HT1080 (cell line): Measurements from ENCODE around the gene SLC34A3. TPM values are rescaled to one million over a fixed set of nuclear protein-coding genes. Genes with fewer than 3 reads are reported as not detected.

Experiments used
- DNase-seq: peaks from one replicate; pipeline ENCODE4 v3.0.0-alpha.2; 2015; ENCODE audit warnings: low read depth
- polyA plus RNA-seq, 2 experiments: library from polyadenylated mRNA; depleted of rRNA; stranded (reverse); fragments of >200 nt; gene quantifications; 2 replicates each; pipeline ENCODE4 v1.2.3, GENCODE V29; 2015
- total RNA-seq: library from RNA; depleted of rRNA; stranded (reverse); fragments of >200 nt; shearing (Covaris generic); gene quantifications from 2 replicates; pipeline ENCODE4 v1.2.3, GENCODE V29; 2014; rRNA removed

The SLC34A3 gene
- not detected in 2 replicates for total RNA-seq
- 0.03 TPM in 1 of 2 replicates, not detected in the other for polyA plus RNA-seq (2015; cell fraction: cytosol; rRNA removed)
- 0.19 TPM in 1 of 2 replicates, not detected in the other for polyA plus RNA-seq (2015; cell fraction: nucleus; rRNA removed)

GRCh38 chr9:137230705-137231371 is at the start of gene SLC34A3:
TSS of gene SLC34A3 (plus strand) at chr9:137230901. CDS start at chr9:137231703, 802 bp downstream.
- no peak for DNase-seq

- no peak for DNase-seq
Measured at GRCh38 chr9:137181680-137182079, 49.0 kb upstream of the SLC34A3 start.

- no peak for DNase-seq
Measured at GRCh38 chr9:137182836-137183235, 47.9 kb upstream of the SLC34A3 start.

- DNase-seq, result no peak
Measured at GRCh38 chr9:137183980-137184595, 46.6 kb upstream of the SLC34A3 start.

GRCh38 chr9:137184881-137185660 is 45.6 kb upstream of the SLC34A3 start:
- no peak for DNase-seq

GRCh38 chr9:137185921-137186320 is 44.8 kb upstream of the SLC34A3 start:
- DNase-seq, result no peak

- no peak for DNase-seq
Measured at GRCh38 chr9:137186385-137186784, 44.3 kb upstream of the SLC34A3 start.

- DNase-seq, result no peak
Measured at GRCh38 chr9:137187386-137187785, 43.3 kb upstream of the SLC34A3 start.

GRCh38 chr9:137188086-137188489 is 42.6 kb upstream of the SLC34A3 start:
- no peak for DNase-seq

GRCh38 chr9:137188490-137189296 is 42.0 kb upstream of the SLC34A3 start, which contains the start of the genes ANAPC2 and SSNA1:
TSS of gene ANAPC2 (minus strand) at chr9:137188560. CDS start at chr9:137188532, 28 bp downstream.
TSS of gene SSNA1 (plus strand) at chr9:137188676. CDS start at chr9:137188727, 51 bp downstream.
- peak; percentile 88 for DNase-seq

GRCh38 chr9:137189297-137190295 is 41.1 kb upstream of the SLC34A3 start:
- DNase-seq, result no peak

- DNase-seq, result no peak
Measured at GRCh38 chr9:137190315-137190856, 40.3 kb upstream of the SLC34A3 start.

GRCh38 chr9:137191245-137191644 is 39.5 kb upstream of the SLC34A3 start:
- no peak for DNase-seq

- DNase-seq, result no peak
Measured at GRCh38 chr9:137191691-137192447, 38.8 kb upstream of the SLC34A3 start.

- no peak for DNase-seq
Measured at GRCh38 chr9:137192448-137192780, 38.3 kb upstream of the SLC34A3 start.

- no peak for DNase-seq
Measured at GRCh38 chr9:137192859-137193258, 37.8 kb upstream of the SLC34A3 start.

- DNase-seq, result no peak
Measured at GRCh38 chr9:137193771-137194170, 36.9 kb upstream of the SLC34A3 start.

- DNase-seq, result no peak
Measured at GRCh38 chr9:137194388-137194787, 36.3 kb upstream of the SLC34A3 start.

- DNase-seq, result no peak
Measured at GRCh38 chr9:137194909-137195308, 35.8 kb upstream of the SLC34A3 start.
